IMR-90 (cell line): ENCODE measurements around the gene ANXA4. TPM values are rescaled to one million over a fixed set of nuclear protein-coding genes. Genes with fewer than 3 reads are reported as not detected.

Experiments used
- ATAC-seq: fragments of 200-7000 bp; cut with Tn5 transposase; 2 replicates; pipeline ENCODE4 v1.9.1; 2020; ENCODE audit warnings: low read depth, mild to moderate bottlenecking, moderate library complexity
- BruUV-seq: library from RNA; stranded (reverse); fragments of 400-500 nt; replicated peaks from 2 replicates; lab custom pipeline; 2021; lab: Mats Ljungman, UMichigan
- CTCF ChIA-PET: fragments of 300-600 bp; formaldehyde crosslinking; extraction: SDS; loops from one replicate; lab custom pipeline; 2021; ENCODE audit warnings: antibody characterized with exemption; lab: Yijun Ruan, JAX
- POLR2A ChIA-PET: fragments of 300-600 bp; sonication (Branson Sonifier 250); formaldehyde crosslinking; loops from one replicate; lab custom pipeline; 2022; ENCODE audit warnings: antibody characterized with exemption; ENCODE audit not compliant: unreplicated experiment; lab: Charles Lee
- DNase-seq: peaks from one replicate; pipeline ENCODE4 v3.0.0; 2013
- H2AFZ ChIP-seq: replicated peaks from 2 replicates; pipeline ENCODE3; 2013; ENCODE audit warnings: low read length, mild to moderate bottlenecking; ENCODE audit not compliant: poor library complexity
- H2AK5ac ChIP-seq: 2 replicates; pipeline ENCODE4 v1.6.1; 2013; ENCODE audit warnings: low read depth, low read length, inconsistent platforms
- H2AK9ac ChIP-seq: replicated peaks from 2 replicates; pipeline ENCODE3; 2013; ENCODE audit warnings: mild to moderate bottlenecking, low read depth, low read length, moderate library complexity; ENCODE audit not compliant: poor library complexity
- H2BK120ac ChIP-seq: 2 replicates; pipeline ENCODE4 v1.6.1; 2013; ENCODE audit warnings: low read depth, low read length, inconsistent platforms
- H2BK15ac ChIP-seq: 3 replicates; pipeline ENCODE4 v1.6.1; 2013; ENCODE audit warnings: low read depth, low read length, inconsistent platforms
- H2BK20ac ChIP-seq: 2 replicates; pipeline ENCODE4 v1.6.1; 2013; ENCODE audit warnings: low read depth, mild to moderate bottlenecking, inconsistent platforms, low read length, moderate library complexity
- H2BK5ac ChIP-seq: 2 replicates; pipeline ENCODE4 v1.6.1; 2013; ENCODE audit warnings: mild to moderate bottlenecking, low read depth, low read length, inconsistent platforms; ENCODE audit not compliant: poor library complexity, severe bottlenecking
- H3K14ac ChIP-seq: replicated peaks from 2 replicates; pipeline ENCODE4 v1.6.1; 2013; ENCODE audit warnings: low read depth, low read length, inconsistent platforms
- H3K18ac ChIP-seq: 2 replicates; pipeline ENCODE4 v1.6.1; 2013; ENCODE audit warnings: low read depth, low read length, control low read depth
- H3K23ac ChIP-seq: 2 replicates; pipeline ENCODE4 v1.6.1; 2013; ENCODE audit warnings: low read depth, low read length, inconsistent platforms
- H3K27ac ChIP-seq: 2 replicates; pipeline ENCODE4 v1.5.1; 2013; ENCODE audit warnings: mild to moderate bottlenecking, control low read depth, low read length; ENCODE audit not compliant: insufficient read depth
- H3K27me3 ChIP-seq: 2 replicates; pipeline ENCODE4 v1.6.1; 2013; ENCODE audit warnings: low read length; ENCODE audit not compliant: control insufficient read depth, insufficient read depth
- H3K36me3 ChIP-seq: 2 replicates; pipeline ENCODE4 v1.6.1; 2013; ENCODE audit warnings: low read length, mixed read lengths; ENCODE audit not compliant: control insufficient read depth, insufficient read depth
- H3K4ac ChIP-seq: 2 replicates; pipeline ENCODE4 v1.6.1; 2013; ENCODE audit warnings: low read depth, low read length, inconsistent platforms
- H3K4me1 ChIP-seq: 2 replicates; pipeline ENCODE4 v1.6.1; 2013; ENCODE audit warnings: low read length, mixed read lengths; ENCODE audit not compliant: control insufficient read depth, insufficient read depth
- H3K4me2 ChIP-seq: 2 replicates; pipeline ENCODE4 v1.6.1; 2013; ENCODE audit warnings: low read depth, mild to moderate bottlenecking, control low read depth, low read length, moderate library complexity
- H3K4me3 ChIP-seq: 2 replicates; pipeline ENCODE4 v1.5.1; 2013; ENCODE audit warnings: low read depth, mild to moderate bottlenecking, control low read depth, low read length, moderate library complexity; ENCODE audit not compliant: insufficient read depth
- H3K56ac ChIP-seq: 2 replicates; pipeline ENCODE4 v1.6.1; 2013; ENCODE audit warnings: low read length, inconsistent platforms; ENCODE audit not compliant: insufficient read depth; ENCODE audit errors: extremely low read depth
- H3K79me1 ChIP-seq, 2 experiments: 2 replicates each; pipeline ENCODE4 v1.6.1; 2013; ENCODE audit warnings: low read length in 2 of 2, inconsistent platforms in 1 of 2, low read depth in 1 of 2
- H3K9ac ChIP-seq: 2 replicates; pipeline ENCODE4 v1.6.1; 2013; ENCODE audit warnings: low read depth, low read length, control low read depth
- H3K9me1 ChIP-seq: 2 replicates; pipeline ENCODE4 v1.6.1; 2013; ENCODE audit warnings: low read length, inconsistent platforms; ENCODE audit not compliant: insufficient read depth
- H3K9me3 ChIP-seq: 2 replicates; pipeline ENCODE4 v1.6.1; 2013; ENCODE audit warnings: low read length; ENCODE audit not compliant: control insufficient read depth, insufficient read depth
- H4K20me1 ChIP-seq: 2 replicates; pipeline ENCODE4 v1.6.1; 2013; ENCODE audit warnings: low read length, inconsistent platforms; ENCODE audit not compliant: insufficient read depth
- H4K5ac ChIP-seq: 2 replicates; pipeline ENCODE4 v1.6.1; 2013; ENCODE audit warnings: mild to moderate bottlenecking, low read depth, low read length, control low read depth
- H4K8ac ChIP-seq, 2 experiments: 2 replicates each; pipeline ENCODE4 v1.6.1; 2013; ENCODE audit warnings: low read depth in 2 of 2, low read length in 2 of 2, control low read depth in 1 of 2, inconsistent platforms in 1 of 2
- H4K91ac ChIP-seq: 2 replicates; pipeline ENCODE4 v1.6.1; 2013; ENCODE audit warnings: low read depth, low read length, inconsistent platforms; ENCODE audit not compliant: insufficient read depth
- BHLHE40 ChIP-seq: fragments of 150-350 bp; IDR thresholded peaks from 2 replicates; pipeline ENCODE4 v1.6.1; 2016; ENCODE audit warnings: mild to moderate bottlenecking, low read depth, low read length
- CEBPB ChIP-seq: IDR thresholded peaks from 2 replicates; pipeline ENCODE4 v1.6.1; 2012; ENCODE audit warnings: low read depth, low read length, improper control_type of control experiment
- CHD1 ChIP-seq: IDR thresholded peaks from 2 replicates; pipeline ENCODE4 v1.6.1; 2012; ENCODE audit warnings: low read depth, low read length, improper control_type of control experiment
- FOS ChIP-seq: fragments of 150-350 bp; IDR thresholded peaks from 2 replicates; pipeline ENCODE4 v1.6.1; 2016; ENCODE audit warnings: low read depth, low read length
- MAFK ChIP-seq: IDR thresholded peaks from 2 replicates; pipeline ENCODE4 v1.6.1; 2012; ENCODE audit warnings: low read depth, low read length, improper control_type of control experiment
- MAZ ChIP-seq: IDR thresholded peaks from 2 replicates; pipeline ENCODE4 v1.6.1; 2012; ENCODE audit warnings: low read depth, mild to moderate bottlenecking, low read length, improper control_type of control experiment, moderate library complexity, borderline replicate concordance
- MXI1 ChIP-seq: IDR thresholded peaks from 2 replicates; pipeline ENCODE4 v1.6.1; 2012; ENCODE audit warnings: low read depth, mild to moderate bottlenecking, low read length, moderate library complexity, borderline replicate concordance
- NFE2L2 ChIP-seq: fragments of 150-350 bp; IDR thresholded peaks from 2 replicates; pipeline ENCODE4 v1.6.1; 2016; ENCODE audit warnings: low read depth, mild to moderate bottlenecking, low read length
- POLR2A ChIP-seq: IDR thresholded peaks from 2 replicates; pipeline ENCODE4 v1.6.1; 2012; ENCODE audit warnings: mild to moderate bottlenecking, low read depth, low read length
- RAD21 ChIP-seq: IDR thresholded peaks from 2 replicates; pipeline ENCODE4 v1.6.1; 2012; ENCODE audit warnings: low read length, improper control_type of control experiment
- RCOR1 ChIP-seq: IDR thresholded peaks from 2 replicates; pipeline ENCODE4 v1.6.1; 2012; ENCODE audit warnings: mild to moderate bottlenecking, low read length, improper control_type of control experiment; ENCODE audit not compliant: insufficient replicate concordance
- RFX5 ChIP-seq: IDR thresholded peaks from 2 replicates; pipeline ENCODE4 v1.8.0; 2012; ENCODE audit warnings: low read depth, mild to moderate bottlenecking, low read length, moderate library complexity
- SMC3 ChIP-seq: fragments of 150-350 bp; IDR thresholded peaks from 2 replicates; pipeline ENCODE4 v1.6.1; 2016; ENCODE audit warnings: low read depth, mild to moderate bottlenecking, antibody characterized with exemption, low read length, moderate library complexity
- WGBS, 2 experiments: methylation state at CpG; one replicate each; pipeline versions ENCODE4 v1.1.5 to v1.1.7; 2013; ENCODE audit warnings: missing lambda C conversion rate in 2 of 2; ENCODE audit not compliant: insufficient read length in 1 of 2; ENCODE audit errors: extremely low coverage in 2 of 2; 5-methylcytosine and 5-hydroxymethylcytosine counted together
- dilution Hi-C: fragments of 300-500 bp; cut with HindIII; formaldehyde crosslinking; loops from one replicate; pipeline ENCODE4 v1.14.3; 2018; ENCODE audit warnings: low sequenced_read_pairs; ENCODE audit not compliant: unreplicated experiment
- in situ Hi-C: fragments of 300-500 bp; cut with MboI; formaldehyde crosslinking; loops from 3 replicates; pipeline ENCODE4 v1.14.3; 2019; ENCODE audit warnings: low sequenced_read_pairs, inconsistent platforms, mixed read lengths
- intact Hi-C: fragments of 100-400 bp; cut with micrococcal nuclease; formaldehyde crosslinking; loops from 2 replicates; pipeline ENCODE4 v1.10.0; 2022
- polyA plus RNA-seq, 3 experiments: library from polyadenylated mRNA; depleted of rRNA; stranded (reverse); fragments of >200 nt; gene quantifications; 2 replicates each; pipeline ENCODE4 v1.2.3, GENCODE V29; 2012; ENCODE audit warnings: low replicate concordance in 1 of 3
- total RNA-seq: library from RNA; depleted of rRNA; stranded (reverse); fragments of >200 nt; gene quantifications from 2 replicates; pipeline ENCODE4 v1.2.3, GENCODE V29; 2012
- TF ChIP-seq, protein P1 (sequence below): conservative IDR thresholded peaks from 2 replicates; pipeline ENCODE4 v1.5.1; 2012; ENCODE audit warnings: mild to moderate bottlenecking, low read depth, low read length, improper control_type of control experiment
- TF ChIP-seq, protein P2 (sequence below): fragments of 150-350 bp; IDR thresholded peaks from 2 replicates; pipeline ENCODE4 v1.6.1; 2017; ENCODE audit warnings: mild to moderate bottlenecking, antibody characterized with exemption, low read length, low read depth
- TF ChIP-seq, protein P3 (sequence below): fragments of 150-350 bp; IDR thresholded peaks from 2 replicates; pipeline ENCODE4 v1.6.1; 2016; ENCODE audit warnings: low read depth, mild to moderate bottlenecking, low read length, moderate library complexity, borderline replicate concordance

The ANXA4 gene
- total and polyA plus RNA-seq, 2 of the 4 experiments (the other 2 are of a cell fraction), result 22.2 to 72.0 TPM

DNA sequence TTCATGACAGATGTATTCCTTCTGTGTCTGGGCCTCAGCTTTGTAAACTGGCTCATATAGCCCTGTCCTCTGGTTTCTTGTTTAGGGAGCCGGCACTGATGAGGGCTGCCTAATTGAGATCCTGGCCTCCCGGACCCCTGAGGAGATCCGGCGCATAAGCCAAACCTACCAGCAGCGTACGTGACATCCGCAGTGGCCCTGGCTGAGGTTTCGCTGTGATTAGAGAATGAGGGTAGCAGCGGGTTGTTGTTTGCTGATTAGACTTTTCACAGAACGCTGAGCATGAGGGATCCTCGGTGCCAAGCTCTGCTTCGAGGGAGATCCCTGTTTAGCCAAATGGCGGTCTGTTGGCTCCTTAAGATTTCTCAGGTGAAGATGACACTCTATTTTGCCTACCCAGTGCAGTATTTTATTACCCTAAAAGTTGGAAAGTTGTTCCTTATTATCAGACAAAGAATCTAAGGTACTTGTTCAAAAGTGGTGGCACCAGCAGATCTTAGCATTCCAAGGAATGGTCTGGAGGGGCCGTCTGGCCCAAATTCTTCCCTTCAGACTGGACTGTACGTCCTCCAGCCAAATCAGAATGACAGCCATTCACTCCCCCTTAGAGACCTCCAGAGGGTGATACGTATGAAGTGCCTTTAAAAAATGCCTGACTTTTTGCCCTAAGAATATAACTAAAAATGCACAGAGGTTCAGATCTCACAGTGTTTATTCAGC, 66.0 kb downstream of the ANXA4 start:
- intact Hi-C loops (no loop called here), in situ Hi-C loops (no loop called here), dilution Hi-C loops (no loop called here)
- Histone ChIP-seq H3K9me1 (0 out of 2 replicates have a peak, but pooled peaks cover 3% of the 10 kb centered on the region), H3K4me3 (no peak overlapping the region), H4K8ac (no peak overlapping the region), H4K20me1 (no peaks in the 10 kb centered on the region), H3K18ac (no peak overlapping the region), H3K9ac (no peak overlapping the region), H3K56ac (no peak overlapping the region), H3K36me3 (peaks cover 31% of the 10 kb centered on the region), H2AFZ (no peak overlapping the region), H2BK5ac (no peak overlapping the region), H3K27ac (no peak overlapping the region), H2BK15ac (no peak overlapping the region), H2AK5ac (no peak overlapping the region), H4K91ac (no peak overlapping the region), H3K27me3 (no peaks in the 10 kb centered on the region), H3K4me1 (no peaks in the 10 kb centered on the region), H3K79me1 (no peaks in the 10 kb centered on the region; a peak in 1 of 4 replicates), H3K4me2 (no peak overlapping the region), H3K4ac (no peak overlapping the region), H3K9me3 (no peaks in the 10 kb centered on the region), H2BK20ac (no peak overlapping the region), H4K5ac (no peak overlapping the region), H3K23ac (no peak overlapping the region), H2BK120ac (no peak overlapping the region), H3K14ac (no peak overlapping the region), H2AK9ac (no peak overlapping the region)
- ChIA-PET POLR2A (no interaction called here), CTCF (no interaction called here)
- WGBS, 2 experiments, result 76% methylated on average over 2 of the region's 16 CpGs; no CpG with 5 or more reads in 1 of the 2 experiments
- BruUV-seq, result no TSS peak
- DNase-seq (no peak), ATAC-seq (no peak)
- TF ChIP-seq, protein P1, sequence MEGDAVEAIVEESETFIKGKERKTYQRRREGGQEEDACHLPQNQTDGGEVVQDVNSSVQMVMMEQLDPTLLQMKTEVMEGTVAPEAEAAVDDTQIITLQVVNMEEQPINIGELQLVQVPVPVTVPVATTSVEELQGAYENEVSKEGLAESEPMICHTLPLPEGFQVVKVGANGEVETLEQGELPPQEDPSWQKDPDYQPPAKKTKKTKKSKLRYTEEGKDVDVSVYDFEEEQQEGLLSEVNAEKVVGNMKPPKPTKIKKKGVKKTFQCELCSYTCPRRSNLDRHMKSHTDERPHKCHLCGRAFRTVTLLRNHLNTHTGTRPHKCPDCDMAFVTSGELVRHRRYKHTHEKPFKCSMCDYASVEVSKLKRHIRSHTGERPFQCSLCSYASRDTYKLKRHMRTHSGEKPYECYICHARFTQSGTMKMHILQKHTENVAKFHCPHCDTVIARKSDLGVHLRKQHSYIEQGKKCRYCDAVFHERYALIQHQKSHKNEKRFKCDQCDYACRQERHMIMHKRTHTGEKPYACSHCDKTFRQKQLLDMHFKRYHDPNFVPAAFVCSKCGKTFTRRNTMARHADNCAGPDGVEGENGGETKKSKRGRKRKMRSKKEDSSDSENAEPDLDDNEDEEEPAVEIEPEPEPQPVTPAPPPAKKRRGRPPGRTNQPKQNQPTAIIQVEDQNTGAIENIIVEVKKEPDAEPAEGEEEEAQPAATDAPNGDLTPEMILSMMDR, result no peak
- TF ChIP-seq, protein P2, sequence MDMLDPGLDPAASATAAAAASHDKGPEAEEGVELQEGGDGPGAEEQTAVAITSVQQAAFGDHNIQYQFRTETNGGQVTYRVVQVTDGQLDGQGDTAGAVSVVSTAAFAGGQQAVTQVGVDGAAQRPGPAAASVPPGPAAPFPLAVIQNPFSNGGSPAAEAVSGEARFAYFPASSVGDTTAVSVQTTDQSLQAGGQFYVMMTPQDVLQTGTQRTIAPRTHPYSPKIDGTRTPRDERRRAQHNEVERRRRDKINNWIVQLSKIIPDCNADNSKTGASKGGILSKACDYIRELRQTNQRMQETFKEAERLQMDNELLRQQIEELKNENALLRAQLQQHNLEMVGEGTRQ, result no peak
- TF ChIP-seq MAZ, result no peak
- TF ChIP-seq SMC3, result no peak
- no peak for TF ChIP-seq RFX5
- TF ChIP-seq FOS, result no peak
- no peak for TF ChIP-seq RCOR1
- TF ChIP-seq BHLHE40, result no peak
- TF ChIP-seq NFE2L2, result no peak
- TF ChIP-seq POLR2A, result no peak
- TF ChIP-seq, protein P3, sequence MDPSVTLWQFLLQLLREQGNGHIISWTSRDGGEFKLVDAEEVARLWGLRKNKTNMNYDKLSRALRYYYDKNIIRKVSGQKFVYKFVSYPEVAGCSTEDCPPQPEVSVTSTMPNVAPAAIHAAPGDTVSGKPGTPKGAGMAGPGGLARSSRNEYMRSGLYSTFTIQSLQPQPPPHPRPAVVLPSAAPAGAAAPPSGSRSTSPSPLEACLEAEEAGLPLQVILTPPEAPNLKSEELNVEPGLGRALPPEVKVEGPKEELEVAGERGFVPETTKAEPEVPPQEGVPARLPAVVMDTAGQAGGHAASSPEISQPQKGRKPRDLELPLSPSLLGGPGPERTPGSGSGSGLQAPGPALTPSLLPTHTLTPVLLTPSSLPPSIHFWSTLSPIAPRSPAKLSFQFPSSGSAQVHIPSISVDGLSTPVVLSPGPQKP, result no peak
- no peak for TF ChIP-seq MAFK
- no peak for TF ChIP-seq RAD21
- no peak for TF ChIP-seq MXI1
- TF ChIP-seq CEBPB, result no peak
- no peak for TF ChIP-seq CHD1
